HG03103 (cell line): ENCODE measurements around the gene RAB37.

Experiments
- ATAC-seq: cut with Tn5 transposase; IDR thresholded peaks from one replicate; pipeline ENCODE4 v1.9.1; 2021; ENCODE audit warnings: low read depth; ENCODE audit not compliant: unreplicated experiment

Gene RAB37

GRCh38 chr17:74776044-74776962, 39.2 kb downstream of the RAB37 start, which contains the start of gene NAT9:
Gene NAT9 (minus strand): TSS chr17:74776345. CDS start chr17:74775698, 647 bp downstream.
- peak; percentile 78 for ATAC-seq

- no peak for ATAC-seq
These were observed 39.9 kb downstream of the RAB37 start for GRCh38 chr17:74776990-74777389.

- ATAC-seq: no peak
These were observed 41.0 kb downstream of the RAB37 start for GRCh38 chr17:74777901-74778515.

- ATAC-seq: no peak
These were observed 41.9 kb downstream of the RAB37 start for GRCh38 chr17:74778960-74779359.

GRCh38 chr17:74779501-74779900, 42.4 kb downstream of the RAB37 start:
- ATAC-seq: no peak

GRCh38 chr17:74779948-74780400, 42.9 kb downstream of the RAB37 start:
- ATAC-seq: no peak

- ATAC-seq: no peak
These were observed 43.6 kb downstream of the RAB37 start for GRCh38 chr17:74780443-74781238.

GRCh38 chr17:74782571-74782970, 45.5 kb downstream of the RAB37 start:
- no peak for ATAC-seq

- no peak for ATAC-seq
These were observed 47.2 kb downstream of the RAB37 start for GRCh38 chr17:74784125-74784810.

- ATAC-seq: no peak
These were observed 48.3 kb downstream of the RAB37 start for GRCh38 chr17:74785096-74785980.

GRCh38 chr17:74785981-74786360, 48.9 kb downstream of the RAB37 start:
- ATAC-seq: no peak

- ATAC-seq: no peak
These were observed 49.5 kb downstream of the RAB37 start for GRCh38 chr17:74786431-74787055.

- no peak for ATAC-seq
These were observed 53.4 kb downstream of the RAB37 start for GRCh38 chr17:74790161-74791058.

- ATAC-seq: no peak
These were observed 55.6 kb downstream of the RAB37 start for GRCh38 chr17:74792586-74793105.

GRCh38 chr17:74795327-74796020, 58.4 kb downstream of the RAB37 start:
- ATAC-seq: no peak

GRCh38 chr17:74796211-74796610, 59.2 kb downstream of the RAB37 start:
- ATAC-seq: no peak

- ATAC-seq: no peak
These were observed 59.8 kb downstream of the RAB37 start for GRCh38 chr17:74796866-74797265.
